ENCODE data around the gene DTX1.

GRCh38 chr12:113052326-113052725, 4.2 kb upstream of the DTX1 start:
- TF ChIP-seq CTCF (IDR thresholded peaks at IDR 0.05; ENCODE audit: control extremely low read depth in 1 of 3, insufficient read depth in 1 of 3, low read depth in 1 of 3, low read length in 3 of 3) (no peak), BRCA1 (IDR thresholded peaks at IDR 0.05; ENCODE audit: low read depth, low read length) (no peak), ZNF274 (IDR thresholded peaks at IDR 0.05; ENCODE audit: borderline replicate concordance, extremely low read depth, low read length) (no peak), PHF8 (conservative IDR thresholded peaks at IDR 0.05; ENCODE audit: low read depth, low read length) (no peak), POLR2A (IDR thresholded peaks at IDR 0.05; ENCODE audit: control extremely low read depth in 1 of 2, low read depth in 2 of 2, low read length in 2 of 2) (no peak), ATF2 (IDR thresholded peaks at IDR 0.05; ENCODE audit: low read length) (no peak), BACH1 (IDR thresholded peaks at IDR 0.05; ENCODE audit: low read length) (no peak), HDAC6 (IDR thresholded peaks at IDR 0.05; ENCODE audit: low read depth, low read length) (no peak), SUZ12 (IDR thresholded peaks at IDR 0.05; ENCODE audit: low read length) (no peak), EZH2 (IDR thresholded peaks at IDR 0.05; ENCODE audit: low read depth, low read length, severe bottlenecking) (no peak), NRF1 (IDR thresholded peaks at IDR 0.05; ENCODE audit: low read depth, low read length) (no peak), POLR2AphosphoS5 (IDR thresholded peaks at IDR 0.05; ENCODE audit: low read depth, low read length) (no peak)
